ENCODE results near the gene KRTDAP.

- TF ChIP-seq CTCF (IDR thresholded peaks at IDR 0.05; ENCODE audit: extremely low read depth in 1 of 2, insufficient read depth in 1 of 2, low read depth in 1 of 2, low read length in 2 of 2) (no peak), EZH2 (IDR thresholded peaks at IDR 0.05; ENCODE audit: borderline replicate concordance, low read depth, low read length, severe bottlenecking) (no peak), FOS (IDR thresholded peaks at IDR 0.05; ENCODE audit: borderline replicate concordance, insufficient read depth, low read length) (no peak), POLR2AphosphoS5 (IDR thresholded peaks at IDR 0.05; ENCODE audit: insufficient read depth, low read depth, low read length) (no peak)
Observed at GRCh38 chr19:35509018-35509652, 18.9 kb upstream of the KRTDAP start.
